Smooth muscle cell of the brain vasculature (primary cell): ENCODE results near the gene PSMB1.
"Not testable (repeated sequence)": the region's sequence is repeated elsewhere in the genome, so short reads cannot be mapped to it uniquely, and the experiment has no call there.

Source experiments
- DNase-seq: peaks from one replicate; pipeline ENCODE4 v3.0.0-alpha.2; 2012; ENCODE audit warnings: low read depth, low spot score

PSMB1 gene

GRCh38 chr6:170502733-170503413, 50.2 kb downstream of the PSMB1 start:
- not testable (repeated sequence) for DNase-seq

GRCh38 chr6:170502268-170502667, 50.8 kb downstream of the PSMB1 start:
- not testable (repeated sequence) for DNase-seq

DNA sequence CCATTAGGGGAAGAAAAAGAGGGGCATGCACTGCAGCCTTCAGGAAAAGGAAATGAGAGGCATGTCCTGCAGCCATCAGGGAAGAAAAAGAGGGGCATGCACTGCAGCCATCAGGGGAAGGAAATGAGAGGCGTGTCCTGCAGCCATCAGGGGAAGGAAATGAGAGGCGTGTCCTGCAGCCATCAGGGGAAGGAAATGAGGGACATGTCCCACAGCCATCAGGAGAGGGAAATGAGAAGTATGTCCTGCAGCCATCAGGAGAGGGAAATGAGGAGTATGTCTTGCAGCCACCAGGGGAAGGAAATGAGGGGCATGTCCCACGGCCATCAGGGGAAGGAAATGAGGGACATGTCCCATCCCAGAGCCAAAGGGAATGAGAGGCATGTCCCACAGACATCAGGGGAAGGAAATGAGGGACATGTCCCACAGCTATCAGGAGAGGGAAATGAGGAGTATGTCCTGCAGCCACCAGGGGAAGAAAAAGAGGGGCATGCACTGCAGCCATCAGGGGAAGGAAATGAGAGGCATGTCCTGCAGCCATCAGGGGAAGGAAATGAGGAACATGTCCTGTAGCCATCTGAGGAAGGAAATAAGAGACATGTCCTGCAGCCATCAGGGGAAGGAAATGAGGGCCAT, 52.0 kb downstream of the PSMB1 start:
- no peak for DNase-seq

GRCh38 chr6:170497841-170498301, 55.2 kb downstream of the PSMB1 start:
- DNase-seq = no peak

- DNase-seq = no peak
Observed at GRCh38 chr6:170493354-170493753, 59.8 kb downstream of the PSMB1 start.

DNA sequence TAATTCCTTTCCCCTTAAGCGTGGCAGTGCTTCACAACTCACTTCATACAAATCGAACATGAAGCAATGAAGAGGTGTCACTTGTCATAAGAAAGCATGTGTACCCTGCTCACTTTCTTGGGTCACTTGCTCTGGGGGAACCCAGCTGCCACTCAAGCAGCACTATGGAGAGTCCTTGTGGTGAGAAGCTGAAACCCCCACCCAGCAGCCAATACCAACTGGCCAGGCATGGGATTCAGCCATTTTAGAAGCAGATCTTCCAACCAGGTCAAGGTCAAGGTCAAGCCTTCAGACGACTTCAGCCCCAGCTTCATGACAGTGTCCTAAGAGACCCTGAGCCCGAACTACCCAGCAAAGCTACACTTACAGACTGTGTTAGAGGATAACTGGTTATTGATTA, 62.8 kb downstream of the PSMB1 start:
- no peak for DNase-seq

DNA sequence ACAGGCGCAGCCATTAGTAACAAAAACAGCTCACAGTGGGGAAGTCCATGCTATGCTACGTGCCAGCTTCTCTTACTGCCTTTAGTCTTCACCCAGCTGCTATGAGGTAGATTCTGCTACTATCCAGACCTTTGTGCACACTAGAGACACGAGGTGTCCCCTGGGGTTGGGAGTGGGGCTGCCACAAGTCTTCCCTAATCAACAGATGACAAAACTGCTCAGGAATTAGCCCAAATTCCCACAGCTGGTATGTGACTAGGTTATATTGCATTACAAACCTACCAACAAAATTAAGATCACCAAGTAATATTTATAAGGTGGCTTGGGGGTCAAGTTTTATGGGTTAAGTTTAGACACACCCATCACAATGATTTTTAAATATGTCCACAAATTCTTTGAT, 63.3 kb downstream of the PSMB1 start:
- DNase-seq = no peak

- no peak for DNase-seq
Observed at GRCh38 chr6:170487707-170488329, 65.3 kb downstream of the PSMB1 start.

DNA sequence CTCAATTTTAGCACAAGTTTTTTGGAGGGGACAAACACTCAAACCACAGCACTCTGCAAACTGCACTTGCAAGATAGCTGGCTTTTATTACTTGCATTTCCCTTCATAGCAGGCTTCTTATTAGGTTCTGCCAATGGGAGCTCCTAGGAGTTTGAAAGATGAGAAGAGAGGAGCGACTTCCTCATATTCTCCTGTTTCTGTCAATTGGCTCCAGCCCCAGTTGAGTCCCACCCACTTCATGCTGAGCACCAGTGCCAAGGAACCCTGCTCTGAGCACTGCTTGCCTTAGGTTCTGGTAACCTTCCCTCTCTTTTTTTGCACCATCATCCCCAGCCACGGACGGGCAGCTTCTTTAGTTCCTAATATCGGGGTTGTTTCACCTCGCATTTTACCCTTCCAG, 67.9 kb downstream of the PSMB1 start:
- DNase-seq = no peak
